GM12864 (cell line): ENCODE measurements around the gene DAB1.

Experiments used
- DNase-seq: peaks from one replicate; pipeline ENCODE4 v3.0.0-alpha.2; 2011; ENCODE audit warnings: low read depth
- H3K4me3 ChIP-seq: 2 replicates; pipeline ENCODE4 v1.5.1; 2011; ENCODE audit warnings: mild to moderate bottlenecking, low read depth, low read length, control low read depth
- CTCF ChIP-seq: IDR thresholded peaks from 2 replicates; pipeline ENCODE4 v1.5.1; 2011; ENCODE audit warnings: low read depth, mild to moderate bottlenecking, moderate library complexity, low read length, control low read depth, inconsistent platforms; ENCODE audit errors: missing control alignments

The DAB1 gene

GRCh38 chr1:57131257-57131656, 292.6 kb downstream of the DAB1 start:
- H3K4me3 ChIP-seq: no peak overlapping the region
- TF ChIP-seq CTCF: no peak
- no peak for DNase-seq

- no peak for DNase-seq
- no peak overlapping the region for H3K4me3 ChIP-seq
- TF ChIP-seq CTCF: no peak
Measured at GRCh38 chr1:57129865-57130264, 294.0 kb downstream of the DAB1 start.

DNA sequence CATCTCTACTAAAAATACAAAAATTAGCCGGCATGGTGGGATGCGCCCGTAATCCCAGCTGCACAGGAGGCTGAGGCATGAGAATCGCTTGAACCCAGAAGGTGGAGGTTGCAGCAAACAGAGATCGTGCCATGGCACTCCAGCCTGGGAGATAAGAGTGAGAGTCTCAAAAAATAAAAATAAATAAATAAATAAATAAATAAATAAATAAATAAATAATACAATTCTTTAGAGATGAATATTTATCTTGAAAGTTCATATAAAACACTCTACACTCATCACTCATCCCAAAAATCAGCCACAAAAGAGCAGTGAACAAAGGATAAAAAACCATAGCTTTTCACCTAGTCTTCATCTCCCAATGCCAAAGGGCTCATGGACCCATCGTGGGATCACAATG, 295.9 kb downstream of the DAB1 start:
- DNase-seq: no peak
- H3K4me3 ChIP-seq: no peak overlapping the region
- no peak for TF ChIP-seq CTCF

DNA sequence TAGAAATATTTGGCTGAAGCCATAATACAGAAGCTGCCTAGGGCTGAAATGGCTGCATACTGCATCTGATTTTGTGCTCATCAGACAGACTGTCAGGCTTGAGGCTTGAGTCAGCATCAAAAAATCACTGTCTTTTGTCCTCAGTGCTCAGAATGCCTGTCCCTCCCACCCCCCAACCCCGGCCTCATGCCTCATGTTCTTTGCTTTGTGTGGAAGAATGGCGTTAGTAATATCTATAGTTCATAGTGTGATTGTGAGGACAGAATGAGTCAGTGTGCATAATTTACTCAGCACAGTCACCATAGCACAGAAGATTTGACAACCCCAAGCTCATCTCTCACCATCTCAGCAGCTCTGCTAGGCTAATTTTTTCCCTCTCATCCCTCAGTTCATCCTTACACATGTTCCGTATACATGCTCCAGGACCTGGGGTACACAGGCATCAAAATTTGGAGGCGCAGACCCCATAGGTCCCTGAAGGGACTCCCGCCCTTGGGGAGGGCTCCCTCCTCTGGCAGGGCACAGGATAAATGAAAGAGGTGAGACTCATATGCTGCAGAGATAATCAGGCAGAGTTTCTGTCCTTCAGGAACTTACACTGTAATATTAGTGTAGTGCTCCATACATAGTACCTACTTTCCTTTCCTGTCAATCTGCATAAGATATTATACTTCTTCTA, 299.0 kb downstream of the DAB1 start:
- no peak for TF ChIP-seq CTCF
- DNase-seq: no peak
- no peak overlapping the region for H3K4me3 ChIP-seq

- H3K4me3 ChIP-seq: no peak overlapping the region
- no peak for TF ChIP-seq CTCF
- DNase-seq: no peak
Measured at GRCh38 chr1:57124170-57124569, 299.7 kb downstream of the DAB1 start.

DNA sequence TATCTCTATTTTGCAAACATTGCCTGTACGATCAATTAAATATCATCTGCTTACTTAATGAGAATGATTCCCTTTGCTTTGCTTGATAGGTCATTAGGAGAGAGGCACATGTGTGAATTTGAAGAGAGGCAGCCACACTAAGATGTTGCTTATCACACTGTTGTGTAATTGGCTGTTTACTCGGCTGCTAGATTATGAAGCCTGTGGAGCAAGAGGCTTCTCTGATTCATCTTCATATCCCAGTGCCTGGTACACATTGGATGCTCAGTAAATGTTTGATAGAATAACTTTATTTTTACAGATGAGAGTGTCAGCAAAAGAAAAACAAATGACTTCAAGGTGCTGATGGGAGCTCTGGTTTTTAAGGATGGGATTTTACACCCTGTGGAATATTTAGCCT, 301.8 kb downstream of the DAB1 start:
- no peak for DNase-seq
- H3K4me3 ChIP-seq: no peak overlapping the region
- TF ChIP-seq CTCF: no peak

DNA sequence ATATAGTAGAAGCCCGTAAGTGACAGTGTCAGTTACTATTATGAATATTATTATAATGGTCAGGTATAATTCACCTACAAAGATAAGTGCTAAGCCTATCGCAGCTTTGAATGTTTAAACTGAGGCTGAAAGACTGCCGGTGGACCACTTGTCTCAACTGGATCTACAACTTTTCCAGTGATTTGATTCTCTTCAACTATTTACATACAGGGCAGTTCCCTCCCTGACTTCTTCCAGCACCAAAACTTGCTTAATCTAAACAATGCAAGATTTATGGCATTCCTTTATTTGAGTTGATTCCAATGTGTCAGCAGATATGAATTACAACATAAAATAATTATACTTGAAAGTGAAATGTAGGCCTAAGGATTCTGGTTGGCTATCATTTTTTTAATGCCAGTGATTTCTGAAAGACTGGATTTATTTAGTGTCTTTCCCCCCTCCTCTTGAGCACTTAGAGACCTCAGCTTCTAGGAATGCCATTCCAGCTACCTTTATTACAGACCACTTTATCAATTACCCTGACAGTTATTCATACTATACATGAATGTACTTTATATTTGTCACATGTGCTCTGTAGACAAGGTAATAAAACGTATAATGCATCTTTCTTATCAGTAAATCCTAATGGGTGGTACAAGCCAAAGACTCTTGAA, 304.8 kb downstream of the DAB1 start:
- TF ChIP-seq CTCF: no peak
- H3K4me3 ChIP-seq: no peak overlapping the region
- DNase-seq: no peak
